Measurements from ENCODE around the gene BLTP1. TPM values are rescaled to one million over a fixed set of nuclear protein-coding genes. Genes with fewer than 3 reads are reported as not detected.
A peak's percentile ranks its signal among the peaks of the same experiment; 100 is the strongest.

The BLTP1 gene
- total and polyA plus RNA-seq, 9 donors, result 30.0 to 56.1 (median 42.4) TPM

- Histone ChIP-seq H3K36me3 (ENCODE audit: control insufficient read depth, insufficient read depth, low read length) (no peaks in the 10 kb centered on the region), H3K27ac (ENCODE audit: low read length) (no peak overlapping the region), H3K4me3 (ENCODE audit: low read length) (no peak overlapping the region), H3K4me1 (ENCODE audit: control insufficient read depth, insufficient read depth, low read length) (no peaks in the 10 kb centered on the region), H3K9me3 (replicated peaks; ENCODE audit: control insufficient read depth, low read depth, low read length) (no peaks in the 10 kb centered on the region), H3K27me3 (ENCODE audit: control insufficient read depth, insufficient read depth, low read length) (no peaks in the 10 kb centered on the region)
- no peak for DNase-seq
- WGBS (ENCODE audit: insufficient coverage), result 69% methylated on average over 2 of the region's 2 CpGs
Observed at GRCh38 chr4:122122083-122122482, 30.0 kb upstream of the BLTP1 start.

GRCh38 chr4:122129061-122129460 is 23.1 kb upstream of the BLTP1 start:
- no peak overlapping the region for H3K4me3 ChIP-seq (ENCODE audit: low read length)
- no peaks in the 10 kb centered on the region for H3K36me3 ChIP-seq (ENCODE audit: control insufficient read depth, insufficient read depth, low read length)
- H3K27ac ChIP-seq (ENCODE audit: low read length), result no peak overlapping the region
- H3K27me3 ChIP-seq (ENCODE audit: control insufficient read depth, insufficient read depth, low read length), result no peaks in the 10 kb centered on the region
- no peak for DNase-seq
- WGBS (ENCODE audit: insufficient coverage), result no CpG with 5 or more reads among the region's 1 CpG
- no peaks in the 10 kb centered on the region for H3K9me3 ChIP-seq (replicated peaks; ENCODE audit: control insufficient read depth, low read depth, low read length)
- H3K4me1 ChIP-seq (ENCODE audit: control insufficient read depth, insufficient read depth, low read length), result no peaks in the 10 kb centered on the region

GRCh38 chr4:122131562-122132157 is 20.5 kb upstream of the BLTP1 start:
- Histone ChIP-seq H3K4me3 (ENCODE audit: low read length) (no peak overlapping the region), H3K4me1 (ENCODE audit: control insufficient read depth, insufficient read depth, low read length) (no peaks in the 10 kb centered on the region), H3K27ac (ENCODE audit: low read length) (no peak overlapping the region), H3K9me3 (replicated peaks; ENCODE audit: control insufficient read depth, low read depth, low read length) (no peaks in the 10 kb centered on the region), H3K27me3 (ENCODE audit: control insufficient read depth, insufficient read depth, low read length) (no peaks in the 10 kb centered on the region), H3K36me3 (ENCODE audit: control insufficient read depth, insufficient read depth, low read length) (no peaks in the 10 kb centered on the region)
- 89% methylated on average over 5 of the region's 5 CpGs for WGBS (ENCODE audit: insufficient coverage)
- DNase-seq, result no peak

- no CpG with 5 or more reads among the region's 3 CpGs for WGBS (ENCODE audit: insufficient coverage)
- Histone ChIP-seq H3K4me1 (ENCODE audit: control insufficient read depth, insufficient read depth, low read length) (no peaks in the 10 kb centered on the region), H3K27me3 (ENCODE audit: control insufficient read depth, insufficient read depth, low read length) (no peaks in the 10 kb centered on the region), H3K36me3 (ENCODE audit: control insufficient read depth, insufficient read depth, low read length) (no peaks in the 10 kb centered on the region), H3K4me3 (ENCODE audit: low read length) (no peak overlapping the region), H3K27ac (ENCODE audit: low read length) (no peak overlapping the region), H3K9me3 (replicated peaks; ENCODE audit: control insufficient read depth, low read depth, low read length) (no peaks in the 10 kb centered on the region)
- no peak for DNase-seq
Observed at GRCh38 chr4:122132891-122133290, 19.2 kb upstream of the BLTP1 start.

- Histone ChIP-seq H3K27ac (ENCODE audit: low read length) (no peak overlapping the region), H3K4me1 (ENCODE audit: control insufficient read depth, insufficient read depth, low read length) (no peaks in the 10 kb centered on the region), H3K36me3 (ENCODE audit: control insufficient read depth, insufficient read depth, low read length) (no peaks in the 10 kb centered on the region), H3K9me3 (replicated peaks; ENCODE audit: control insufficient read depth, low read depth, low read length) (no peaks in the 10 kb centered on the region), H3K4me3 (ENCODE audit: low read length) (no peak overlapping the region), H3K27me3 (ENCODE audit: control insufficient read depth, insufficient read depth, low read length) (no peaks in the 10 kb centered on the region)
- no peak for DNase-seq
- 71% methylated on average over 1 of the region's 3 CpGs for WGBS (ENCODE audit: insufficient coverage)
Observed at GRCh38 chr4:122139139-122139538, 13.0 kb upstream of the BLTP1 start.

- WGBS (ENCODE audit: insufficient coverage), result 100% methylated on average over 1 of the region's 5 CpGs
- no peaks in the 10 kb centered on the region for H3K36me3 ChIP-seq (ENCODE audit: control insufficient read depth, insufficient read depth, low read length)
- H3K4me1 ChIP-seq (ENCODE audit: control insufficient read depth, insufficient read depth, low read length), result no peaks in the 10 kb centered on the region
Observed at GRCh38 chr4:122140834-122141233, 11.3 kb upstream of the BLTP1 start.

GRCh38 chr4:122142687-122143086 is 9.4 kb upstream of the BLTP1 start:
- Histone ChIP-seq H3K27me3 (ENCODE audit: control insufficient read depth, insufficient read depth, low read length) (peaks cover 4% of the 10 kb centered on the region), H3K4me1 (ENCODE audit: control insufficient read depth, insufficient read depth, low read length) (no peaks in the 10 kb centered on the region), H3K36me3 (ENCODE audit: control insufficient read depth, insufficient read depth, low read length) (no peaks in the 10 kb centered on the region), H3K4me3 (ENCODE audit: low read length) (no peak overlapping the region), H3K9me3 (replicated peaks; ENCODE audit: control insufficient read depth, low read depth, low read length) (no peaks in the 10 kb centered on the region), H3K27ac (ENCODE audit: low read length) (no peak overlapping the region)
- DNase-seq, result no peak
- no CpG with 5 or more reads among the region's 1 CpG for WGBS (ENCODE audit: insufficient coverage)

More at GRCh38 chr4:122140834-122141233, 11.3 kb upstream of the BLTP1 start:
- no peak overlapping the region for H3K27ac ChIP-seq (ENCODE audit: low read length)
- H3K4me3 ChIP-seq (ENCODE audit: low read length), result no peak overlapping the region
- DNase-seq, result no peak
- H3K9me3 ChIP-seq (replicated peaks; ENCODE audit: control insufficient read depth, low read depth, low read length), result no peaks in the 10 kb centered on the region
- H3K27me3 ChIP-seq (ENCODE audit: control insufficient read depth, insufficient read depth, low read length), result peaks cover 4% of the 10 kb centered on the region

- no peak overlapping the region for H3K27ac ChIP-seq (ENCODE audit: low read length)
- peaks cover 4% of the 10 kb centered on the region for H3K27me3 ChIP-seq (ENCODE audit: control insufficient read depth, insufficient read depth, low read length)
- no peaks in the 10 kb centered on the region for H3K9me3 ChIP-seq (replicated peaks; ENCODE audit: control insufficient read depth, low read depth, low read length)
- no peak for DNase-seq
- WGBS (ENCODE audit: insufficient coverage), result no CpG with 5 or more reads among the region's 4 CpGs
- no peaks in the 10 kb centered on the region for H3K36me3 ChIP-seq (ENCODE audit: control insufficient read depth, insufficient read depth, low read length)
- H3K4me3 ChIP-seq (ENCODE audit: low read length), result no peak overlapping the region
- no peaks in the 10 kb centered on the region for H3K4me1 ChIP-seq (ENCODE audit: control insufficient read depth, insufficient read depth, low read length)
Observed at GRCh38 chr4:122146652-122147051, 5.5 kb upstream of the BLTP1 start.

- Histone ChIP-seq H3K4me3 (ENCODE audit: low read length) (no peak overlapping the region), H3K27me3 (ENCODE audit: control insufficient read depth, insufficient read depth, low read length) (no peaks in the 10 kb centered on the region), H3K4me1 (ENCODE audit: control insufficient read depth, insufficient read depth, low read length) (peaks cover 4% of the 10 kb centered on the region), H3K27ac (ENCODE audit: low read length) (no peak overlapping the region), H3K9me3 (replicated peaks; ENCODE audit: control insufficient read depth, low read depth, low read length) (no peaks in the 10 kb centered on the region), H3K36me3 (ENCODE audit: control insufficient read depth, insufficient read depth, low read length) (peaks cover under 1% of the 10 kb centered on the region)
- WGBS (ENCODE audit: insufficient coverage), result no CpG with 5 or more reads among the region's 2 CpGs
- DNase-seq, result peak; percentile 10
Observed at GRCh38 chr4:122150931-122151330, 1.2 kb upstream of the BLTP1 start.

GRCh38 chr4:122152711-122153226 is 638 bp downstream of the BLTP1 start:
- WGBS (ENCODE audit: insufficient coverage), result 0% methylated on average over 8 of the region's 16 CpGs
- Histone ChIP-seq H3K36me3 (ENCODE audit: control insufficient read depth, insufficient read depth, low read length) (peaks cover 8% of the 10 kb centered on the region), H3K4me3 (ENCODE audit: low read length) (peak overlapping the region; percentile 98), H3K4me1 (ENCODE audit: control insufficient read depth, insufficient read depth, low read length) (peaks cover 4% of the 10 kb centered on the region), H3K9me3 (replicated peaks; ENCODE audit: control insufficient read depth, low read depth, low read length) (no peaks in the 10 kb centered on the region), H3K27ac (ENCODE audit: low read length) (peak overlapping the region; percentile 84), H3K27me3 (ENCODE audit: control insufficient read depth, insufficient read depth, low read length) (no peaks in the 10 kb centered on the region)
- DNase-seq, result peak; percentile 46

GRCh38 chr4:122156819-122157218 is 4.7 kb downstream of the BLTP1 start:
- no peaks in the 10 kb centered on the region for H3K9me3 ChIP-seq (replicated peaks; ENCODE audit: control insufficient read depth, low read depth, low read length)
- H3K4me1 ChIP-seq (ENCODE audit: control insufficient read depth, insufficient read depth, low read length), result peaks cover 4% of the 10 kb centered on the region
- WGBS (ENCODE audit: insufficient coverage), result 100% methylated on average over 1 of the region's 2 CpGs
- no peak overlapping the region for H3K27ac ChIP-seq (ENCODE audit: low read length)
- no peak overlapping the region for H3K4me3 ChIP-seq (ENCODE audit: low read length)
- no peak for DNase-seq
- peaks cover 8% of the 10 kb centered on the region for H3K36me3 ChIP-seq (ENCODE audit: control insufficient read depth, insufficient read depth, low read length)
- no peaks in the 10 kb centered on the region for H3K27me3 ChIP-seq (ENCODE audit: control insufficient read depth, insufficient read depth, low read length)
